A549 (cell line): Measurements from ENCODE around the gene MRPL9.

Experiments
- EP300 ChIP-seq, 2 experiments: fragments of >200 bp; sonication (Bioruptor Twin); formaldehyde crosslinking; IDR thresholded peaks; 2 replicates in 1 of 2; 3 replicates in 1 of 2; pipeline ENCODE4 v1.6.1; 2016 to 2017
- JUN ChIP-seq, 2 experiments: fragments of >200 bp; sonication (Bioruptor Twin); formaldehyde crosslinking; IDR thresholded peaks; 2 replicates in 1 of 2; 3 replicates in 1 of 2; pipeline ENCODE4 v1.6.1; 2016 to 2017
- MAFK ChIP-seq: fragments of 450-650 bp; IDR thresholded peaks from 2 replicates; pipeline ENCODE4 v1.6.1; 2014; ENCODE audit not compliant: partially characterized antibody
- MAZ ChIP-seq: fragments of 150-350 bp; IDR thresholded peaks from 2 replicates; pipeline ENCODE4 v1.6.1; 2014; ENCODE audit warnings: antibody characterized with exemption, low read depth, low read length, borderline replicate concordance
- POLR2A ChIP-seq: IDR thresholded peaks from 2 replicates; pipeline ENCODE4 v1.6.1; 2012; ENCODE audit warnings: mild to moderate bottlenecking, low read length
- RCOR1 ChIP-seq: fragments of 150-350 bp; IDR thresholded peaks from 2 replicates; pipeline ENCODE4 v1.6.1; 2014; ENCODE audit warnings: antibody characterized with exemption, low read length, low read depth
- TP53 ChIP-seq: fragments of 250-450 bp; sonication (Bioruptor Pico); IDR thresholded peaks from 2 replicates; pipeline ENCODE4 v1.5.0; 2021; ENCODE audit warnings: mild to moderate bottlenecking, moderate library complexity
- TF ChIP-seq, protein P1 (sequence below): fragments of >200 bp; sonication (Bioruptor Twin); formaldehyde crosslinking; IDR thresholded peaks from 3 replicates; pipeline ENCODE4 v1.5.1; 2016
- TF ChIP-seq, protein P2 (sequence below): IDR thresholded peaks from 2 replicates; pipeline ENCODE4 v1.6.1; 2012; ENCODE audit warnings: low read depth, borderline replicate concordance

DNA sequence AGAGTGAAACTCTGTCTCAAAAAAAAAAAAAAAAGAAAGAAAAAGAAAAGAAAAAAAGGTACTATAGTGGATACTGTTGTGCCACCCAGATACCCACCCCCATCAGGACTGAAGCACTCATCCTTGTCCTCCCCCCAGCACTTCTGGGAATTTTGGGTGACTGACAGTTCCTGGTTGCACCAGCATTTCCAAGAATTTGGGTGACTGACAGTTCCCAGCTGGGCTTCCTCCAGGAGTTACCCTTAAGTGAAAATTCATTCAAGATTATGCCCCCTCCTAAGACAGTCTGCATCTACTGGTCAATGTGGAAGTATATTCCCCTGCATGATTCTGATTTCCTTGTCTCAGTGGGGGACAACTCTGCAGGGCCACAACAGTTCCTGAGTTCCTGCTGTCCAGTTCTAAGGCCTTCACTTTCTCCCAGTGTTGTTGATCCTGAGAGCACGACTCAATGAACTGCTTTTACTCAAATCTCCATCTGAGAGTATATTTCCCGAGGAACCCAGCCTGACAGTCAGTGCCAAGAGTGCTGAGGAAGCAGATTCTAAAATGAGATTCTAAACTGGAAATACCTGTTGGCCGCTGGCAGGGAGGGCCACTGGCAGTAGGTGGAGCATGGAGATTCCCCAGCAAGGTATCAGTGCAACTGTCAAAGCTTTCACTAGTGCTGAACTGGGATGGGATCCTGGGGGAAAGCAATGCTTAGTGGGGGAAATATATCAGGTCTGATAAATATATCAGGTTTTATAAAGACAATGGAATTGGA is 23.5 kb downstream of the MRPL9 start:
- TF ChIP-seq, protein P1, sequence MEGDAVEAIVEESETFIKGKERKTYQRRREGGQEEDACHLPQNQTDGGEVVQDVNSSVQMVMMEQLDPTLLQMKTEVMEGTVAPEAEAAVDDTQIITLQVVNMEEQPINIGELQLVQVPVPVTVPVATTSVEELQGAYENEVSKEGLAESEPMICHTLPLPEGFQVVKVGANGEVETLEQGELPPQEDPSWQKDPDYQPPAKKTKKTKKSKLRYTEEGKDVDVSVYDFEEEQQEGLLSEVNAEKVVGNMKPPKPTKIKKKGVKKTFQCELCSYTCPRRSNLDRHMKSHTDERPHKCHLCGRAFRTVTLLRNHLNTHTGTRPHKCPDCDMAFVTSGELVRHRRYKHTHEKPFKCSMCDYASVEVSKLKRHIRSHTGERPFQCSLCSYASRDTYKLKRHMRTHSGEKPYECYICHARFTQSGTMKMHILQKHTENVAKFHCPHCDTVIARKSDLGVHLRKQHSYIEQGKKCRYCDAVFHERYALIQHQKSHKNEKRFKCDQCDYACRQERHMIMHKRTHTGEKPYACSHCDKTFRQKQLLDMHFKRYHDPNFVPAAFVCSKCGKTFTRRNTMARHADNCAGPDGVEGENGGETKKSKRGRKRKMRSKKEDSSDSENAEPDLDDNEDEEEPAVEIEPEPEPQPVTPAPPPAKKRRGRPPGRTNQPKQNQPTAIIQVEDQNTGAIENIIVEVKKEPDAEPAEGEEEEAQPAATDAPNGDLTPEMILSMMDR, result no peak
- TF ChIP-seq JUN (IDR thresholded peaks at IDR 0.05) (no peak), POLR2A (no peak), EP300 (IDR thresholded peaks at IDR 0.05) (no peak), TP53 (CRISPR knock-in tag) (no peak), MAZ (no peak), RCOR1 (no peak), MAFK (peak; percentile 74)
- TF ChIP-seq, protein P2, sequence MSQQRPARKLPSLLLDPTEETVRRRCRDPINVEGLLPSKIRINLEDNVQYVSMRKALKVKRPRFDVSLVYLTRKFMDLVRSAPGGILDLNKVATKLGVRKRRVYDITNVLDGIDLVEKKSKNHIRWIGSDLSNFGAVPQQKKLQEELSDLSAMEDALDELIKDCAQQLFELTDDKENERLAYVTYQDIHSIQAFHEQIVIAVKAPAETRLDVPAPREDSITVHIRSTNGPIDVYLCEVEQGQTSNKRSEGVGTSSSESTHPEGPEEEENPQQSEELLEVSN, result no peak
